CD14-positive monocyte (primary cell): ENCODE measurements around the gene AGFG2. TPM values are rescaled to one million over a fixed set of nuclear protein-coding genes. Genes with fewer than 3 reads are reported as not detected.

Experiments used
- DNase-seq, 3 donors: peaks; one replicate each; pipeline ENCODE4 v3.0.0-alpha.2; 2011 to 2022
- H2AFZ ChIP-seq: 2 replicates; pipeline ENCODE4 v1.6.0; 2012; ENCODE audit warnings: mild to moderate bottlenecking, low read depth, low read length, inconsistent platforms; ENCODE audit not compliant: insufficient read depth, poor library complexity, severe bottlenecking
- H3K27ac ChIP-seq, 2 donors: 1 replicate in 1 of 2; 2 replicates in 1 of 2; pipeline ENCODE4 v1.5.1; 2012 to 2013; ENCODE audit warnings: low read length in 2 of 2, control low read depth in 1 of 2, inconsistent platforms in 1 of 2, low read depth in 1 of 2, mild to moderate bottlenecking in 1 of 2
- H3K27me3 ChIP-seq, 2 donors: one replicate each; pipeline versions ENCODE4 v1.6.0 to v1.6.1; 2011 to 2013; ENCODE audit warnings: low read length in 2 of 2; ENCODE audit not compliant: control insufficient read depth in 2 of 2, insufficient read depth in 2 of 2
- H3K36me3 ChIP-seq, 2 donors: replicated peaks in 1 of 2; 1 replicate in 1 of 2; 2 replicates in 1 of 2; pipeline versions ENCODE4 v1.5.1 to v1.6.1; 2012 to 2013; ENCODE audit warnings: low read length in 2 of 2, control low read depth in 1 of 2, inconsistent platforms in 1 of 2, mild to moderate bottlenecking in 1 of 2; ENCODE audit not compliant: insufficient read depth in 2 of 2, control insufficient read depth in 1 of 2
- H3K4me1 ChIP-seq, 2 donors: 1 replicate in 1 of 2; 2 replicates in 1 of 2; pipeline versions ENCODE4 v1.5.1 to v1.6.1; 2012 to 2013; ENCODE audit warnings: low read length in 2 of 2, control low read depth in 1 of 2, inconsistent platforms in 1 of 2, mild to moderate bottlenecking in 1 of 2, moderate library complexity in 1 of 2; ENCODE audit not compliant: insufficient read depth in 2 of 2, control insufficient read depth in 1 of 2
- H3K4me2 ChIP-seq: replicated peaks from 2 replicates; pipeline ENCODE3; 2012; ENCODE audit warnings: low read length, moderate library complexity, mild to moderate bottlenecking; ENCODE audit not compliant: poor library complexity, severe bottlenecking; ENCODE audit errors: extremely low read depth
- H3K4me3 ChIP-seq, 3 experiments: fragments of 200-600 bp in 1 of 3; sonication (generic) in 1 of 3; replicated peaks in 1 of 3; 1 replicate in 2 of 3; 2 replicates in 1 of 3; pipeline ENCODE4 v1.5.1; 2011 to 2013; ENCODE audit warnings: low read length in 3 of 3, mild to moderate bottlenecking in 3 of 3, control low read depth in 2 of 3, low read depth in 2 of 3, inconsistent platforms in 1 of 3, moderate library complexity in 1 of 3
- H3K79me2 ChIP-seq: 2 replicates; pipeline ENCODE4 v1.6.0; 2012; ENCODE audit warnings: mild to moderate bottlenecking, control low read depth, inconsistent platforms, low read length, moderate library complexity; ENCODE audit not compliant: insufficient read depth
- H3K9ac ChIP-seq: 2 replicates; pipeline ENCODE4 v1.6.0; 2017; ENCODE audit warnings: low read length, mild to moderate bottlenecking; ENCODE audit not compliant: insufficient read depth, poor library complexity, severe bottlenecking
- H3K9me3 ChIP-seq, 2 donors: replicated peaks in 1 of 2; 1 replicate in 1 of 2; 2 replicates in 1 of 2; pipeline versions ENCODE4 v1.5.1 to v1.6.1; 2012 to 2013; ENCODE audit warnings: low read length in 2 of 2, control low read depth in 1 of 2; ENCODE audit not compliant: control insufficient read depth in 1 of 2, insufficient read depth in 1 of 2
- H4K20me1 ChIP-seq: 2 replicates; pipeline ENCODE4 v1.6.0; 2012; ENCODE audit warnings: mild to moderate bottlenecking, low read length, control low read depth, moderate library complexity; ENCODE audit not compliant: insufficient read depth
- H3K27ac Mint-ChIP-seq, 7 donors: one replicate each; pipeline ENCODE4 v1.8.0; 2020; ENCODE audit warnings: mild to moderate bottlenecking in 7 of 7, mixed read lengths in 7 of 7, moderate library complexity in 6 of 7, inconsistent platforms in 2 of 7
- H3K27me3 Mint-ChIP-seq, 3 donors: one replicate each; pipeline ENCODE4 v1.8.0; 2021 to 2022; ENCODE audit warnings: low read depth in 3 of 3, mild to moderate bottlenecking in 3 of 3, mixed read lengths in 3 of 3, moderate library complexity in 3 of 3, inconsistent platforms in 1 of 3
- H3K36me3 Mint-ChIP-seq, 2 donors: one replicate each; pipeline ENCODE4 v1.8.0; 2020; ENCODE audit warnings: mixed read lengths in 2 of 2, inconsistent platforms in 1 of 2, mild to moderate bottlenecking in 1 of 2
- H3K4me1 Mint-ChIP-seq: one replicate; pipeline ENCODE4 v1.8.0; 2020; ENCODE audit warnings: mild to moderate bottlenecking, mixed read lengths
- H3K4me3 Mint-ChIP-seq, 2 donors: one replicate each; pipeline ENCODE4 v1.8.0; 2020; ENCODE audit warnings: mild to moderate bottlenecking in 2 of 2, mixed read lengths in 2 of 2, moderate library complexity in 1 of 2
- H3K9me3 Mint-ChIP-seq, 7 donors: one replicate each; pipeline ENCODE4 v1.8.0; 2020 to 2022; ENCODE audit warnings: mixed read lengths in 7 of 7, mild to moderate bottlenecking in 6 of 7, moderate library complexity in 6 of 7, inconsistent platforms in 2 of 7
- CTCF ChIP-seq: fragments of 200-600 bp; IDR thresholded peaks from one replicate; pipeline ENCODE4 v1.8.0; 2022; ENCODE audit warnings: antibody characterized with exemption, mild to moderate bottlenecking
- WGBS: methylation state at CpG from one replicate; pipeline ENCODE4 v1.1.5; 2013; ENCODE audit warnings: missing lambda C conversion rate; ENCODE audit not compliant: insufficient coverage; 5-methylcytosine and 5-hydroxymethylcytosine counted together
- intact Hi-C, 2 donors: fragments of 100-400 bp; cut with micrococcal nuclease; formaldehyde crosslinking; loops; one replicate each; pipeline versions ENCODE4 v1.15.0 to v1.15.1; 2023
- polyA plus RNA-seq, 3 donors: library from polyadenylated mRNA; depleted of rRNA in 1 of 3; unstranded in 2 of 3; stranded (reverse) in 1 of 3; fragments of 300-500 nt in 2 of 3; fragments of >200 nt in 1 of 3; fragmentation: Illumina TruSeq in 2 of 3; gene quantifications; 1 replicate in 2 of 3; 2 replicates in 1 of 3; pipeline ENCODE4 v1.2.3, GENCODE V29; 2012 to 2021

Gene AGFG2
- polyA plus RNA-seq, 3 donors, result 1.3 to 1.8 (median 1.8) TPM

DNA sequence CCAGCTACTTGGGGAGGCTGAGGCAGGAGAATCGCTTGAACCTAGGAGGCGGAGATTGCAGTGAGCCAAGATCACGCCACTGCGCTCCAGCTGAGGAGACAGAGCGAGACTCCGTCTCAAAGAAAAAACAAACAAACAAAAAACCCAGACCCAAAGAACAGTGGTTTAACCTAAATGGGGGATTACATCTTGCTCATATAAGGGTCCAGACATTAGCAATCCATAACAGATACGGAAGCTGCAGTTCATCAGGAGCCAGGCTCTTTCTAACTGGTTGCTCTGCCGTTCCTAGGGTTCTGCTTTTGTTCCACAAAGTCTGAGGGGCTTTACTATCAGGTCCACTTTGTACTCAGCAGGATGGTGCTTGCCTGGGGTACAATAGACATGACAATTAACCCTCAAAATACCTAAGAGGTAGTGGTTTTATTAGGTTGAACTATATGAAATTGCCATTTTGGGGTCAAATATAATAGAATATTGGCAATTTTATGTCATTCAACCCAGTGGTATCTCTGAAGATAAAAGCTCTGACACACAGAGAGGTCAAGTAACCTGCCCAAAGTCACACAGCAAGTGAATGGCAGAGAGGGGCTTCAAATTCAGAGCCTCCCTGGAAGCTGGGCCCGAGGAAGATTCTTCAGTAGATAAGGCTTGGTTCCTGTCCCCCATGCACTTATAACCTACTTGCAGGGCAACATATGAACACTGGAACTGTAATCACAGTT lies 34.0 kb upstream of the AGFG2 start:
- no peaks in the 10 kb centered on the region for H3K9me3 Mint-ChIP-seq
- no peaks in the 10 kb centered on the region for H3K9me3 ChIP-seq
- TF ChIP-seq CTCF, result no peak
- no peak overlapping the region for H3K4me3 Mint-ChIP-seq
- H3K9ac ChIP-seq, result no peak overlapping the region
- no peaks in the 10 kb centered on the region for H3K79me2 ChIP-seq
- DNase-seq, result no peak
- no peaks in the 10 kb centered on the region for H3K4me1 ChIP-seq
- no peaks in the 10 kb centered on the region for H3K4me1 Mint-ChIP-seq
- no peak overlapping the region for H3K4me2 ChIP-seq
- H3K4me3 ChIP-seq, result no peak overlapping the region
- peaks cover 3 to 14% (median 6%) of the 10 kb centered on the region in 3 donors for H3K27me3 Mint-ChIP-seq
- H3K27me3 ChIP-seq, result no peaks in the 10 kb centered on the region
- no peaks in the 10 kb centered on the region for H4K20me1 ChIP-seq
- no peak overlapping the region for H2AFZ ChIP-seq
- H3K36me3 ChIP-seq, result no peaks in the 10 kb centered on the region
- intact Hi-C loops, result no loop called here
- H3K36me3 Mint-ChIP-seq, result no peaks in the 10 kb centered on the region
- WGBS, result 93% methylated on average over 4 of the region's 9 CpGs
- H3K27ac Mint-ChIP-seq, result no peak overlapping the region
- no peak overlapping the region for H3K27ac ChIP-seq

DNA sequence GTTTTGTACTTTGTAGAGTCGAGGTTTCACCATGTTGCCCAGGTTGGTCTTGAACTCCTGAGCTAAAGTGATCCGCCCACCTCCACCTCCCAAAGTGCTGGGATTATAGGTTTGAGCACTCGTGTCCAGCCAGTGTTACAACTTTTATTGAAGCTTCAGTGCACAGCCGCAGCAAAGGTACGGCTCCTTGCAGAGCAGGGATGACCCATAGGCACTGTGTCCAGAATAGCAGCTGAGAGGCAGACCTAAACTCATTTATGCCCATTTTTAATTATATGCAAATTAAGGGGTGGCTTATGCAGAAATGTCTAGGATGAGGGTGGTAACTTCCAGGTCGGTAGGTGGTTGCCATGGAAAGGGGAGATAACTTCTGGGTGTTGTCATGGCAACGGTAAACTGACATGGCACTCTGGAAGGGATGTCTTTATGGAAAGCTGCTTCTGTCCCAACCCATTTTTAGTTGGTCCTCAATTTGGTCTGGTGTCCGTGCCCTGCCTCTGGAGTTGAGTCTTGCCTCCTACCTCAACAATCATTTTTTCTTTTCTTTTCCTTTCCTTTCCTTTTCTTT lies 32.6 kb upstream of the AGFG2 start:
- H3K4me3 ChIP-seq, result no peak overlapping the region
- WGBS, result 54% methylated on average over 3 of the region's 8 CpGs
- no peaks in the 10 kb centered on the region for H3K36me3 ChIP-seq
- no peaks in the 10 kb centered on the region for H3K9me3 ChIP-seq
- H4K20me1 ChIP-seq, result no peaks in the 10 kb centered on the region
- Mint-ChIP-seq H3K4me3 (no peak overlapping the region), H3K27me3 (peaks cover 5 to 9% (median 8%) of the 10 kb centered on the region in 3 donors), H3K36me3 (no peaks in the 10 kb centered on the region), H3K4me1 (no peaks in the 10 kb centered on the region), H3K9me3 (no peaks in the 10 kb centered on the region), H3K27ac (no peak overlapping the region)
- no peaks in the 10 kb centered on the region for H3K79me2 ChIP-seq
- H2AFZ ChIP-seq, result no peak overlapping the region
- H3K4me1 ChIP-seq, result no peaks in the 10 kb centered on the region
- no peak for DNase-seq
- intact Hi-C loops, result no loop called here
- H3K9ac ChIP-seq, result no peak overlapping the region
- TF ChIP-seq CTCF, result no peak
- H3K27ac ChIP-seq, result no peak overlapping the region
- no peak overlapping the region for H3K4me2 ChIP-seq
- no peaks in the 10 kb centered on the region for H3K27me3 ChIP-seq
